Neural cell (in vitro differentiated cells): ENCODE results near the gene AGFG2. TPM values are rescaled to one million over a fixed set of nuclear protein-coding genes. Genes with fewer than 3 reads are reported as not detected.
"Not testable (repeated sequence)": the region's sequence is repeated elsewhere in the genome, so short reads cannot be mapped to it uniquely, and the experiment has no call there.

Source experiments
- H2AFZ ChIP-seq: fragments of 200-600, 300-800 bp; sonication (generic), shearing (Covaris generic); 2 replicates; pipeline ENCODE4 v1.6.0; 2014; ENCODE audit warnings: low read depth, mild to moderate bottlenecking, antibody characterized with exemption, low read length, moderate library complexity
- H3F3A ChIP-seq: fragments of 200-600 bp; shearing (Covaris generic); 2 replicates; pipeline ENCODE4 v1.6.1; 2016; ENCODE audit warnings: mild to moderate bottlenecking, moderate library complexity, mixed read lengths, antibody characterized with exemption, low read length; ENCODE audit not compliant: insufficient read depth, poor library complexity, severe bottlenecking
- H3K27ac ChIP-seq: fragments of 200-600, 300-800 bp; sonication (generic), shearing (Covaris generic); 2 replicates; pipeline ENCODE4 v1.5.1; 2014; ENCODE audit warnings: mild to moderate bottlenecking, low read length, moderate library complexity
- H3K27me3 ChIP-seq: fragments of 300-800, 200-600 bp; sonication (generic), shearing (Covaris generic); 2 replicates; pipeline ENCODE4 v1.6.0; 2014; ENCODE audit warnings: mild to moderate bottlenecking, low read depth, low read length, moderate library complexity; ENCODE audit not compliant: insufficient read depth
- H3K36me3 ChIP-seq: fragments of 300-800, 200-600 bp; sonication (generic), shearing (Covaris generic); 2 replicates; pipeline ENCODE4 v1.5.1; 2014; ENCODE audit warnings: mild to moderate bottlenecking, antibody characterized with exemption, low read length, moderate library complexity; ENCODE audit not compliant: insufficient read depth
- H3K4me2 ChIP-seq: fragments of 300-800, 200-600 bp; sonication (generic), shearing (Covaris generic); 2 replicates; pipeline ENCODE4 v1.6.0; 2014; ENCODE audit warnings: mild to moderate bottlenecking, low read length
- H3K4me3 ChIP-seq: fragments of 300-800, 200-600 bp; sonication (generic), shearing (Covaris generic); 2 replicates; pipeline ENCODE4 v1.5.1; 2014; ENCODE audit warnings: mild to moderate bottlenecking, low read length, moderate library complexity
- H3K79me2 ChIP-seq: fragments of 200-600 bp; shearing (Covaris generic); replicated peaks from 2 replicates; pipeline ENCODE4 v1.6.0; 2014; ENCODE audit warnings: mild to moderate bottlenecking, low read length, moderate library complexity; ENCODE audit not compliant: insufficient read depth
- H3K9ac ChIP-seq: fragments of 300-800, 200-600 bp; sonication (generic), shearing (Covaris generic); 2 replicates; pipeline ENCODE4 v1.6.1; 2016; ENCODE audit warnings: mild to moderate bottlenecking, low read length, mixed read lengths
- H3K9me2 ChIP-seq: fragments of 200-600 bp; shearing (Covaris generic); 2 replicates; pipeline ENCODE4 v1.6.1; 2016; ENCODE audit warnings: mild to moderate bottlenecking, low read length, mixed read lengths; ENCODE audit not compliant: insufficient read depth
- H3K9me3 ChIP-seq: fragments of 200-600, 300-800 bp; sonication (generic), shearing (Covaris generic); 2 replicates; pipeline ENCODE4 v1.6.1; 2016; ENCODE audit warnings: mild to moderate bottlenecking, mixed run types, low read length, moderate library complexity, mixed read lengths
- H4K20me1 ChIP-seq: fragments of 200-600 bp; shearing (Covaris generic); 2 replicates; pipeline ENCODE4 v1.6.1; 2016; ENCODE audit warnings: mild to moderate bottlenecking, mixed run types; ENCODE audit not compliant: insufficient read depth
- EP300 ChIP-seq: fragments of 450-650 bp; conservative IDR thresholded peaks from 2 replicates; pipeline ENCODE4 v1.6.1; 2014; ENCODE audit warnings: antibody characterized with exemption, mild to moderate bottlenecking, moderate library complexity; ENCODE audit not compliant: poor library complexity, severe bottlenecking
- EZH2 ChIP-seq: fragments of 200-600, 300-800 bp; shearing (Covaris generic), sonication (generic); IDR thresholded peaks from 2 replicates; pipeline ENCODE4 v1.6.1; 2014; ENCODE audit warnings: antibody characterized with exemption, low read length, borderline replicate concordance, mild to moderate bottlenecking; ENCODE audit not compliant: insufficient read depth, poor library complexity, severe bottlenecking
- MXI1 ChIP-seq: fragments of 450-650 bp; conservative IDR thresholded peaks from 2 replicates; pipeline ENCODE4 v1.6.1; 2014; ENCODE audit warnings: antibody characterized with exemption, mild to moderate bottlenecking; ENCODE audit not compliant: poor library complexity, severe bottlenecking
- POLR2AphosphoS5 ChIP-seq: IDR thresholded peaks from 2 replicates; pipeline ENCODE4 v1.6.1; 2012
- RAD21 ChIP-seq: fragments of 450-650 bp; conservative IDR thresholded peaks from 2 replicates; pipeline ENCODE4 v1.6.1; 2014; ENCODE audit warnings: antibody characterized with exemption, mild to moderate bottlenecking, moderate library complexity
- SMC3 ChIP-seq: fragments of 450-650 bp; conservative IDR thresholded peaks from 2 replicates; pipeline ENCODE4 v1.6.1; 2014; ENCODE audit warnings: antibody characterized with exemption, mild to moderate bottlenecking, moderate library complexity; ENCODE audit not compliant: poor library complexity
- TAF1 ChIP-seq: IDR thresholded peaks from 2 replicates; pipeline ENCODE4 v1.6.1; 2012; ENCODE audit warnings: low read depth
- polyA plus RNA-seq: library from polyadenylated mRNA; depleted of rRNA; stranded (reverse); fragments of >200 nt; gene quantifications from 2 replicates; pipeline ENCODE4 v1.2.3, GENCODE V29; 2014
- TF ChIP-seq, protein P1 (sequence below): IDR thresholded peaks from 2 replicates; pipeline ENCODE4 v1.6.1; 2012; ENCODE audit warnings: borderline replicate concordance
- TF ChIP-seq, protein P2 (sequence below): fragments of 450-650 bp; IDR thresholded peaks from 2 replicates; pipeline ENCODE4 v1.5.1; 2014; ENCODE audit warnings: antibody characterized with exemption, mild to moderate bottlenecking, moderate library complexity; ENCODE audit not compliant: poor library complexity, severe bottlenecking

The AGFG2 gene
- polyA plus RNA-seq, 1 donor from 2014 or later = 3.4 TPM

DNA sequence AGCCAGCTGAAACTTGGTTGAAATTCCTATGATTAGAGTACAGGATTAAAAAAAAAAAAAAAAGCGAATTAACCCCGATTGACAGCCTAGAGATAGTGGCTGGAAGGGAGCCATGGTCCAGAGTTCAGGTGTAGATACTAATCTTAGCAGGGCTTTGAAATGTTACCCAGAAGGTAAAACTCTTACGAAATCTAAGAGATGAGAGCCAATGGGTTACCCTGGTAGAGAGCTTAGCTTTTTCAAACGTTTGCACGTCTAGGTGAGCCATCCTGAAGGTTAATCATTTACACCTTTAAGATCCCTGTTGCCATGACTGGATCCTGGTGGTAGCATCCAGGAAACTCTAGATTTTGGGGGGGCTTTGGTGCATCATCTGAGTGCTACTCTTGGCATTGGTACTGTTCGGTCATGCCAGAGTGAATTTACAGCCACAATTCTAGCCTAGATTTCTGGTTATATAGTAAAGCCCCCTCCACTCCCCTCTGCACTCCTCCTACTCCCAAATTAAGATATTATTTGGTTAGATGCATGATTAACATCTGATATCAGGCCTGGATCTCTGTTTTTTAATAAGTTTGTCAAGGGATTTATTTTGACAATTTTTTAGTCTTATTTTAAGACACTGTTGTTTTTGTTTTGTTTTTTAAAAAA, 1.2 kb downstream of the AGFG2 start:
- Histone ChIP-seq H2AFZ (no peak overlapping the region), H3K4me2 (peak overlapping the region; percentile 31), H3K4me3 (peak overlapping the region; percentile 80), H3K9me3 (no peaks in the 10 kb centered on the region), H3K79me2 (peaks cover 7% of the 10 kb centered on the region), H3K27ac (no peak overlapping the region), H3K27me3 (no peaks in the 10 kb centered on the region), H3K36me3 (no peaks in the 10 kb centered on the region), H3K9me2 (no peaks in the 10 kb centered on the region), H4K20me1 (no peaks in the 10 kb centered on the region), H3K9ac (peak overlapping the region; percentile 67), H3F3A (no peaks in the 10 kb centered on the region)
- TF ChIP-seq EZH2 (no peak), EP300 (no peak), RAD21 (no peak), MXI1 (no peak), SMC3 (no peak), TAF1 (no peak), POLR2AphosphoS5 (no peak)
- TF ChIP-seq, protein P1, sequence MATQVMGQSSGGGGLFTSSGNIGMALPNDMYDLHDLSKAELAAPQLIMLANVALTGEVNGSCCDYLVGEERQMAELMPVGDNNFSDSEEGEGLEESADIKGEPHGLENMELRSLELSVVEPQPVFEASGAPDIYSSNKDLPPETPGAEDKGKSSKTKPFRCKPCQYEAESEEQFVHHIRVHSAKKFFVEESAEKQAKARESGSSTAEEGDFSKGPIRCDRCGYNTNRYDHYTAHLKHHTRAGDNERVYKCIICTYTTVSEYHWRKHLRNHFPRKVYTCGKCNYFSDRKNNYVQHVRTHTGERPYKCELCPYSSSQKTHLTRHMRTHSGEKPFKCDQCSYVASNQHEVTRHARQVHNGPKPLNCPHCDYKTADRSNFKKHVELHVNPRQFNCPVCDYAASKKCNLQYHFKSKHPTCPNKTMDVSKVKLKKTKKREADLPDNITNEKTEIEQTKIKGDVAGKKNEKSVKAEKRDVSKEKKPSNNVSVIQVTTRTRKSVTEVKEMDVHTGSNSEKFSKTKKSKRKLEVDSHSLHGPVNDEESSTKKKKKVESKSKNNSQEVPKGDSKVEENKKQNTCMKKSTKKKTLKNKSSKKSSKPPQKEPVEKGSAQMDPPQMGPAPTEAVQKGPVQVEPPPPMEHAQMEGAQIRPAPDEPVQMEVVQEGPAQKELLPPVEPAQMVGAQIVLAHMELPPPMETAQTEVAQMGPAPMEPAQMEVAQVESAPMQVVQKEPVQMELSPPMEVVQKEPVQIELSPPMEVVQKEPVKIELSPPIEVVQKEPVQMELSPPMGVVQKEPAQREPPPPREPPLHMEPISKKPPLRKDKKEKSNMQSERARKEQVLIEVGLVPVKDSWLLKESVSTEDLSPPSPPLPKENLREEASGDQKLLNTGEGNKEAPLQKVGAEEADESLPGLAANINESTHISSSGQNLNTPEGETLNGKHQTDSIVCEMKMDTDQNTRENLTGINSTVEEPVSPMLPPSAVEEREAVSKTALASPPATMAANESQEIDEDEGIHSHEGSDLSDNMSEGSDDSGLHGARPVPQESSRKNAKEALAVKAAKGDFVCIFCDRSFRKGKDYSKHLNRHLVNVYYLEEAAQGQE = no peak
- TF ChIP-seq, protein P2, sequence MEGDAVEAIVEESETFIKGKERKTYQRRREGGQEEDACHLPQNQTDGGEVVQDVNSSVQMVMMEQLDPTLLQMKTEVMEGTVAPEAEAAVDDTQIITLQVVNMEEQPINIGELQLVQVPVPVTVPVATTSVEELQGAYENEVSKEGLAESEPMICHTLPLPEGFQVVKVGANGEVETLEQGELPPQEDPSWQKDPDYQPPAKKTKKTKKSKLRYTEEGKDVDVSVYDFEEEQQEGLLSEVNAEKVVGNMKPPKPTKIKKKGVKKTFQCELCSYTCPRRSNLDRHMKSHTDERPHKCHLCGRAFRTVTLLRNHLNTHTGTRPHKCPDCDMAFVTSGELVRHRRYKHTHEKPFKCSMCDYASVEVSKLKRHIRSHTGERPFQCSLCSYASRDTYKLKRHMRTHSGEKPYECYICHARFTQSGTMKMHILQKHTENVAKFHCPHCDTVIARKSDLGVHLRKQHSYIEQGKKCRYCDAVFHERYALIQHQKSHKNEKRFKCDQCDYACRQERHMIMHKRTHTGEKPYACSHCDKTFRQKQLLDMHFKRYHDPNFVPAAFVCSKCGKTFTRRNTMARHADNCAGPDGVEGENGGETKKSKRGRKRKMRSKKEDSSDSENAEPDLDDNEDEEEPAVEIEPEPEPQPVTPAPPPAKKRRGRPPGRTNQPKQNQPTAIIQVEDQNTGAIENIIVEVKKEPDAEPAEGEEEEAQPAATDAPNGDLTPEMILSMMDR = no peak

DNA sequence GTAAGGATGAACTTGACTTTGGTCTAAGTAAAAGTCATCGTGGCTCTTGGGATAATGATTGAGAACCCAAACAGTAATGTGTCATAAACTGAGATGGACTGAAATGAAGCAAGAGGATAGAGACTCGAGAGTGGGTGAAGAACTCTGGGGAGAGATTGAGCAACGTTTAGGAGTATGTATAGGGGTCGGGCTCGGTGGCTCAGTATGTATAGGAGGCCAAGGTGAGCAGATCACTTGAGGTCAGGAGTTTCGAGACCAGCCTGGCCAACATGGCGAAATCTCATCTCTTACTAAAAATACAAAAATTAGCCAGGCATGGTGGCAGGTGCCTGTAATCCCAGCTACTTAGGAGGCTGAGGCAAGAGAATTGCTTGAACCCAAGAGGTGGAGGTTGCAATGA, 2.3 kb downstream of the AGFG2 start:
- H3K4me2 ChIP-seq, H3F3A ChIP-seq, H3K9me3 ChIP-seq, H3K9me2 ChIP-seq, H3K27me3 ChIP-seq, H3K36me3 ChIP-seq, H3K4me3 ChIP-seq, H3K79me2 ChIP-seq, H3K9ac ChIP-seq, H4K20me1 ChIP-seq, H3K27ac ChIP-seq, H2AFZ ChIP-seq: not testable (repeated sequence)

DNA sequence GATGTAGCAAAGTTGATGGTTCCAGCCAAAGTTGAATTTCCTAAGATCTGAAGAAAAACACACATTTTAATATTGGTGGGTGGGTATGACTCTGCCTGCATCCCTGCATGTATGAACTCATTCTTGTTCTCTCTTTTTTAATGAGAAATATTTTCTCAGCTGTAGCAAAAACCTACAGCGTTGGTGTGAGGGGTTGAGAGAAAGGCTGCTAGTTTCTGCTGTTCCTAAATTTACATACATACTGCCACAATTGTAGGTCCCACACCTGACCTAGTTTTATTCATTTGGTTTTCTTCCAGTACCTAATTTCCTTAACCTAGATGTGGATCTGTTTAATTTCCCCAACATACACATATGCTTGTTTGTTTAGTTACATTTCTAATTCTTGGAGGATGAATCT, 4.6 kb downstream of the AGFG2 start:
- Histone ChIP-seq H3K36me3 (no peaks in the 10 kb centered on the region), H3K4me2 (no peak overlapping the region), H4K20me1 (no peaks in the 10 kb centered on the region), H2AFZ (no peak overlapping the region), H3K9me3 (no peaks in the 10 kb centered on the region), H3K9me2 (no peaks in the 10 kb centered on the region), H3K27ac (no peak overlapping the region), H3K9ac (no peak overlapping the region), H3K79me2 (peaks cover 7% of the 10 kb centered on the region), H3K4me3 (no peak overlapping the region), H3K27me3 (no peaks in the 10 kb centered on the region), H3F3A (no peaks in the 10 kb centered on the region)
- TF ChIP-seq, protein P1 = no peak
- TF ChIP-seq, protein P2 = no peak
- TF ChIP-seq MXI1 (no peak), POLR2AphosphoS5 (no peak), EP300 (no peak), EZH2 (no peak)
